ENCODE data around the gene ZFPL1. TPM values are rescaled to one million over a fixed set of nuclear protein-coding genes. Genes with fewer than 3 reads are reported as not detected.
A peak's percentile ranks its signal among the peaks of the same experiment; 100 is the strongest.

The ZFPL1 gene
- total RNA-seq, 1 experiment from 2014 or later, result 17.6 TPM

DNA sequence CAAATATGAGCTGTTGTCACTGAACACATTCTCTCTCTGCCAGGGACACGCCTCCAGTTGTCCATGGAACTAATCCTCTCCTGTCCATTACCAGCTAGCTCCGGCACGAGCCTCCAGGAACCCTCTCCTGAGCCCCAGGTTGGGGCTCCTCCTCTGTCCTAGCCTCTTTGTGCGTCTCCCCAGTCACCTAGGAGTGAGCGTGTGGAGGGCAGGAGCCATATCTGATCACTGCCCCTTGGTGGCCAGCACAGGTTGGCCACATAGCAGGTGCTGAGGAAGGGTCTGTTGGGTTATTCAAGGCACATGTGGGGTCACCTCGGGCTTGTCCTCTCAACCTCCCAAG lies 47.8 kb downstream of the ZFPL1 start:
- Histone ChIP-seq H3K36me3 (peaks cover 17% of the 10 kb centered on the region), H3K27me3 (no peaks in the 10 kb centered on the region), H3K4me1 (peaks cover 6% of the 10 kb centered on the region; the same call in 1 of the 2 replicates), H3K9me3 (replicated peaks) (no peaks in the 10 kb centered on the region), H3K4me3 (no peak overlapping the region), H3K27ac (no peak overlapping the region)
- no peak for DNase-seq

GRCh38 chr11:65132238-65132987 lies 48.4 kb downstream of the ZFPL1 start:
- Histone ChIP-seq H3K36me3 (peaks cover 15% of the 10 kb centered on the region), H3K4me1 (peaks cover 6% of the 10 kb centered on the region; the same call in 1 of the 2 replicates), H3K9me3 (replicated peaks) (no peaks in the 10 kb centered on the region), H3K27me3 (no peaks in the 10 kb centered on the region), H3K4me3 (no peak overlapping the region), H3K27ac (no peak overlapping the region)
- no peak for DNase-seq

DNA sequence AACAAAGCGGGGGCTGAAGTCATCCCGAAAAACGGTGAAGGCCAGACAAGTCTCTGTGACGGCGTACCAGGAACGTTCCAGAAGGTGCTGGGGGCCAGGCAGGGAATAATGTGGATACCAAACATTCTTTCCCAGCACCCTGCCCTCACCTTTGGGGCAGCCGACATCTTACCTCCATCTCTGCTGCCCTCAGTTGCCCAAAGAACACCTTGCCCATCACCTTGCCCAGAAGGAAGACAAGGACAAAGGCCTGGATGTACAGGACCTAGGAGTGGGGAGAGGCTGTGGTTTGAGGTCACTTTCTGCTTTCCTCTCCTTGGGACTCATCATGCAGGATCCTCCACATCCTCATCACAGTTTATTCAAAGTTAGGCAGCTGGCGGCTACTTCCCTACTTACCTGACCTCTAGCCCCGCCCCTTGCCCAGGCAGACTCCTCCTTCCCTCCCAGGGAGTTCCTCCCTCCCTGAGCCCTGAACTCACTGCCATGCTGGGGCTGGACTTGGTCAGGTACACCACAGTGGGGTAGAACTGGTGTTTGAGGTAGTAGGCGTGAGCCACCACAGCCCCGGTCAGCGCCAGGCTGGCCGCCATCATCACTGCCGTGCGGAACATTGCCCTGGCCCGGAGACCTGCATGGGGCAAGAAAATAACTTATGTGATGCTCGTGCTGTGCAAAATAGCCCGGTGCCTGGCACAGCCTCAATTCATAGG lies 49.1 kb downstream of the ZFPL1 start:
- no peak overlapping the region for H3K27ac ChIP-seq

GRCh38 chr11:65133724-65134123 lies 49.7 kb downstream of the ZFPL1 start:
- no peak for DNase-seq
- peak overlapping the region; percentile 99; the same call in 1 of the 2 replicates for H3K27ac ChIP-seq
- H3K36me3 ChIP-seq, result peaks cover 9% of the 10 kb centered on the region

More for the DNA sequence above, 49.1 kb downstream of the ZFPL1 start:
- peaks cover 12% of the 10 kb centered on the region for H3K36me3 ChIP-seq
- H3K9me3 ChIP-seq (replicated peaks), result no peaks in the 10 kb centered on the region
- no peaks in the 10 kb centered on the region for H3K27me3 ChIP-seq
- DNase-seq, result no peak
- peaks cover 6% of the 10 kb centered on the region; the same call in 1 of the 2 replicates for H3K4me1 ChIP-seq
- H3K4me3 ChIP-seq, result peak overlapping the region; percentile 82

DNA sequence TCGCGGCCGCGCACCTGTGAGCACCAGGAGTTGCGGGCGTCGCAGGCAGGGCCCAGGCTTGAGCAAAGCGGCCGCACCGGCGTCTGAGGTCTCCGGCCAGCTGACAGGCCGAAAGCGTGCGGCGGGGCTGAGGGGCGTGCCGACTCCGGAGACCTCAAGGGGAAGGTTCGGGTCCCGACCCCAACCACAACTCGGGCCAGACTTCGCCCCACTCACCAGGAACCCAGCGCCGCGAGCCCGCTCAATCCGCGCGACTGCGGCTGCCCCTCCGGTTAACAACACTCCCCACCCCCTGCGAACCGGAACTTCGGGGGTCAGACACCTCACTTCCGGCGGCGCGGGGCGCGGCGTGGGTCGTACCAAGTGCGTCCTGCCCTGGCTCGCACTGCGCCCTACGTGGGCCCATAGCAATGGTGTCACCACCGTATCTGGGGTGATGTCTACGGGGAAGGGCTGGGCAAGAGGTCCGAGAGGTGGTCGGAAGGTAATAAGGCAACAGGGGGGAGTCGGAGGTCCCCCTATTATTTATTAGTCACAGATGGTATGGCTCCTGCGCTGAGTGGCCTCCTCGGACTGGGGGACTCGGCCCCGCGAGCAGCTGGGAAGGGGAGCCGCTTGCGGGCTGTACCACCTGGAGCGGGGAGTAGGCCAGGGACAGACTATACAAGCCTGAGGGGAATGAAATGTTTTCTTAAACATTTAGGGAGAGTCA lies 50.4 kb downstream of the ZFPL1 start, which contains the start of gene SYVN1:
TSS of gene SYVN1 (minus strand) at position 280 of the 712 bp plus-strand sequence. CDS start 918 bp downstream, outside the sequence.
- Histone ChIP-seq H3K27me3 (no peaks in the 10 kb centered on the region), H3K27ac (peak within 1 kb of the TSS; percentile 99), H3K9me3 (replicated peaks) (no peaks in the 10 kb centered on the region), H3K36me3 (peaks cover 2% of the 10 kb centered on the region), H3K4me1 (peaks cover 6% of the 10 kb centered on the region; the same call in 1 of the 2 replicates), H3K4me3 (peak within 1 kb of the TSS; percentile 82)
- peak; percentile 87 to 88 for DNase-seq

More at GRCh38 chr11:65133724-65134123, 49.7 kb downstream of the ZFPL1 start:
- H3K27me3 ChIP-seq, result no peaks in the 10 kb centered on the region
- no peaks in the 10 kb centered on the region for H3K9me3 ChIP-seq (replicated peaks)
- H3K4me1 ChIP-seq, result peaks cover 6% of the 10 kb centered on the region; the same call in 1 of the 2 replicates
- peak overlapping the region; percentile 82 for H3K4me3 ChIP-seq

- H3K4me3 ChIP-seq, result peak overlapping the region; percentile 82
- peaks cover 6% of the 10 kb centered on the region; the same call in 1 of the 2 replicates for H3K4me1 ChIP-seq
- no peaks in the 10 kb centered on the region for H3K27me3 ChIP-seq
- peak; percentile 89 to 94 for DNase-seq
- no peaks in the 10 kb centered on the region for H3K9me3 ChIP-seq (replicated peaks)
- H3K36me3 ChIP-seq, result no peaks in the 10 kb centered on the region; the same call in 1 of the 2 replicates
- peak overlapping the region; percentile 99 for H3K27ac ChIP-seq
Measured at GRCh38 chr11:65134952-65135632, 51.1 kb downstream of the ZFPL1 start.

DNA sequence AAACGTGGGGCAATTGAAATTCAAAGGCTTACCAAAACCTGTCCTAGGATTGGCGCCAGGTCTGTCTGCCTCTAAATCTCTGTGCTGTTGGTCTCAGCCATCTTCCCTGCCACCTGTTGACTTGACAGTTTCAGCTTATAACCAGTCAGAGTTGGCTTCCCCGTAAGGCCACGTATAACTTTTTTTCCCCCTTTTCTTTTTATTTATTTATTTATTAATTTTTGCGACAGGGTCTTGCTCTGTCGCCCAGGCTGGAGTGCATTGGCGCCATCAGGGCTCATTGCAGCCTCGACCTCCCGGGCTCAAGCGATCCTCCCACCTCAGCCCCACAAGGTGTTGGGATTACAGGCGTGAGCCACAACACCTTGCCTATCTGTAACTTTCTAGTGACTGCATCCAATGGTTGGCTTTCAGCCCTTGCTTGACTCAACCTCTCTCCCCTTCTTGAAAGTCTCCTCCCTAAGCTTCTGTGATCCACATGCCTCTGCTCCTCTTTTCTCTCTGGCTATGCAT lies 51.7 kb downstream of the ZFPL1 start:
- Histone ChIP-seq H3K4me1 (peaks cover 6% of the 10 kb centered on the region; the same call in 1 of the 2 replicates), H3K27me3 (no peaks in the 10 kb centered on the region), H3K36me3 (no peaks in the 10 kb centered on the region; the same call in 1 of the 2 replicates), H3K27ac (no peak overlapping the region), H3K9me3 (replicated peaks) (no peaks in the 10 kb centered on the region), H3K4me3 (peak overlapping the region; percentile 82)
- no peak for DNase-seq

- H3K4me3 ChIP-seq, result no peak overlapping the region
- no peak for DNase-seq
- no peaks in the 10 kb centered on the region; the same call in 1 of the 2 replicates for H3K9me3 ChIP-seq (replicated peaks)
- no peaks in the 10 kb centered on the region for H3K27me3 ChIP-seq
- no peak overlapping the region for H3K27ac ChIP-seq
- H3K4me1 ChIP-seq, result peaks cover 6% of the 10 kb centered on the region; the same call in 1 of the 2 replicates
- no peaks in the 10 kb centered on the region for H3K36me3 ChIP-seq
Measured at GRCh38 chr11:65136515-65137096, 52.6 kb downstream of the ZFPL1 start.

Other genes starting within 250 kb of the ZFPL1 start
- 0.03 and 0.10 TPM in 2 replicates for gene CDC42BPG, start 239.6 kb upstream of the ZFPL1 start, total RNA-seq (2014; rRNA removed; shearing (Covaris generic))
- 43.4 and 45.0 TPM in 2 replicates for gene EHD1, start 205.6 kb upstream of the ZFPL1 start, total RNA-seq (2014; rRNA removed; shearing (Covaris generic))
- 6.2 and 7.4 TPM in 2 replicates for gene ATG2A, start 167.0 kb upstream of the ZFPL1 start, total RNA-seq (2014; rRNA removed; shearing (Covaris generic))
- 4.7 and 6.4 TPM in 2 replicates for gene PPP2R5B, start 159.5 kb upstream of the ZFPL1 start, total RNA-seq (2014; rRNA removed; shearing (Covaris generic))
- gene GPHA2, start 148.3 kb upstream of the ZFPL1 start, total RNA-seq (2014; rRNA removed; shearing (Covaris generic)), result not detected in 2 replicates
- not detected in 2 replicates for gene MAJIN, start 112.1 kb upstream of the ZFPL1 start, total RNA-seq (2014; rRNA removed; shearing (Covaris generic))
- gene BATF2, start 87.3 kb upstream of the ZFPL1 start, total RNA-seq (2014; rRNA removed; shearing (Covaris generic)), result 0.43 and 0.51 TPM in 2 replicates
- gene ARL2, start 70.1 kb upstream of the ZFPL1 start, total RNA-seq (2014; rRNA removed; shearing (Covaris generic)), result 80.9 and 94.8 TPM in 2 replicates
- gene SNX15, start 56.8 kb upstream of the ZFPL1 start, total RNA-seq (2014; rRNA removed; shearing (Covaris generic)), result 13.8 and 14.8 TPM in 2 replicates
- 15.0 TPM in 2 replicates for gene SAC3D1, start 43.0 kb upstream of the ZFPL1 start, total RNA-seq (2014; rRNA removed; shearing (Covaris generic))
- gene NAALADL1, start 25.7 kb upstream of the ZFPL1 start, total RNA-seq (2014; rRNA removed; shearing (Covaris generic)), result not detected in 2 replicates
- gene CDCA5, start 182 bp upstream of the ZFPL1 start, total RNA-seq (2014; rRNA removed; shearing (Covaris generic)), result 80.6 and 87.3 TPM in 2 replicates
- gene VPS51, start 12.0 kb downstream of the ZFPL1 start, total RNA-seq (2014; rRNA removed; shearing (Covaris generic)), result 59.6 and 86.6 TPM in 2 replicates
- 2.9 and 3.7 TPM in 2 replicates for gene TM7SF2, start 27.6 kb downstream of the ZFPL1 start, total RNA-seq (2014; rRNA removed; shearing (Covaris generic))
- gene ZNHIT2, start 33.5 kb downstream of the ZFPL1 start, total RNA-seq (2014; rRNA removed; shearing (Covaris generic)), result 8.3 and 9.4 TPM in 2 replicates
- gene FAU, start 37.9 kb downstream of the ZFPL1 start, total RNA-seq (2014; rRNA removed; shearing (Covaris generic)), result 281 and 356 TPM in 2 replicates
- gene MRPL49, start 38.1 kb downstream of the ZFPL1 start, total RNA-seq (2014; rRNA removed; shearing (Covaris generic)), result 51.5 and 58.9 TPM in 2 replicates
- 7.8 and 8.4 TPM in 2 replicates for gene SYVN1, start 50.3 kb downstream of the ZFPL1 start, total RNA-seq (2014; rRNA removed; shearing (Covaris generic))
- gene SPDYC, start 86.0 kb downstream of the ZFPL1 start, total RNA-seq (2014; rRNA removed; shearing (Covaris generic)), result 0.18 TPM in 1 of 2 replicates, not detected in the other
- 41.1 and 49.4 TPM in 2 replicates for gene CAPN1, start 97.7 kb downstream of the ZFPL1 start, total RNA-seq (2014; rRNA removed; shearing (Covaris generic))
- gene POLA2, start 177.7 kb downstream of the ZFPL1 start, total RNA-seq (2014; rRNA removed; shearing (Covaris generic)), result 47.2 and 54.6 TPM in 2 replicates
- gene CDC42EP2, start 230.6 kb downstream of the ZFPL1 start, total RNA-seq (2014; rRNA removed; shearing (Covaris generic)), result 5.6 and 6.0 TPM in 2 replicates
- gene DPF2, start 249.6 kb downstream of the ZFPL1 start, total RNA-seq (2014; rRNA removed; shearing (Covaris generic)), result 33.0 and 38.0 TPM in 2 replicates

Measured in SJCRH30 (cell line).